HCT116 (cell line): ENCODE results near the gene LRP1B. TPM values are rescaled to one million over a fixed set of nuclear protein-coding genes. Genes with fewer than 3 reads are reported as not detected.
A peak's percentile ranks its signal among the peaks of the same experiment; 100 is the strongest.

Experiments used
- ATAC-seq: fragments of 200-7000 bp; cut with Tn5 transposase; 2 replicates; pipeline ENCODE4 v1.9.1; 2020; ENCODE audit warnings: mild to moderate bottlenecking, moderate library complexity
- BruUV-seq: library from RNA; stranded (reverse); fragments of 400-500 nt; replicated peaks from 2 replicates; lab custom pipeline; 2021; lab: Mats Ljungman, UMichigan
- CTCF ChIA-PET: fragments of 300-600 bp; sonication (Branson Sonifier 250); formaldehyde crosslinking; loops from one replicate; lab custom pipeline; 2021; ENCODE audit warnings: antibody characterized with exemption; lab: Charles Lee
- POLR2A ChIA-PET: fragments of 300-600, 350-600 bp; sonication (Branson Sonifier 250); formaldehyde crosslinking; loops from one replicate; lab custom pipeline; 2021; ENCODE audit warnings: antibody characterized with exemption; lab: Charles Lee
- RAD21 ChIA-PET, 2 experiments: fragments of 300-600 bp; sonication (Branson Sonifier 250); formaldehyde crosslinking; loops; one replicate each; lab custom pipeline; 2023; ENCODE audit warnings: low total read pairs in 2 of 2; ENCODE audit not compliant: uncharacterized antibody in 2 of 2, unreplicated experiment in 2 of 2, low non-redundant PET in 1 of 2; lab: Charles Lee
- DNase-seq: peaks from one replicate; pipeline ENCODE4 v3.0.0-alpha.2; 2010; ENCODE audit warnings: low read depth, low spot score
- H2AFZ ChIP-seq: fragments of 200-600 bp; shearing (Covaris generic), sonication (generic); 2 replicates; pipeline ENCODE4 v1.6.1; 2017; ENCODE audit warnings: low read depth, mixed run types, mixed read lengths, antibody characterized with exemption, low read length; ENCODE audit not compliant: poor library complexity, severe bottlenecking
- H3K27ac ChIP-seq: 2 replicates; pipeline ENCODE4 v1.5.1; 2012; ENCODE audit warnings: low read depth, low read length
- H3K27me3 ChIP-seq: fragments of 200-600 bp; sonication (generic); 2 replicates; pipeline ENCODE4 v1.6.1; 2016; ENCODE audit warnings: mixed run types, low read length, mixed read lengths; ENCODE audit not compliant: insufficient read depth
- H3K36me3 ChIP-seq, 2 experiments: fragments of 200-500 bp in 1 of 2; fragments of 200-600 bp in 1 of 2; sonication (Bioruptor generic) in 1 of 2; sonication (generic) in 1 of 2; 2 replicates each; pipeline versions ENCODE4 v1.5.1 to v1.6.1; 2014 to 2016; ENCODE audit warnings: low read length in 2 of 2, inconsistent platforms in 1 of 2, mixed read lengths in 1 of 2, mixed run types in 1 of 2; ENCODE audit not compliant: insufficient read depth in 2 of 2, control insufficient read depth in 1 of 2
- H3K4me1 ChIP-seq, 2 experiments: fragments of 200-600 bp in 1 of 2; sonication (generic) in 1 of 2; 2 replicates each; pipeline versions ENCODE4 v1.5.1 to v1.6.1; 2012 to 2017; ENCODE audit warnings: low read length in 2 of 2, inconsistent platforms in 1 of 2, mild to moderate bottlenecking in 1 of 2, mixed read lengths in 1 of 2, mixed run types in 1 of 2, moderate library complexity in 1 of 2; ENCODE audit not compliant: insufficient read depth in 2 of 2, control insufficient read depth in 1 of 2
- H3K4me2 ChIP-seq: fragments of 200-600 bp; sonication (generic); 2 replicates; pipeline ENCODE4 v1.6.1; 2017; ENCODE audit warnings: mixed run types, low read length, mixed read lengths
- H3K4me3 ChIP-seq, 2 experiments: fragments of 200-600 bp in 1 of 2; sonication (generic) in 1 of 2; replicated peaks in 1 of 2; 2 replicates each; pipeline ENCODE4 v1.5.1; 2011 to 2016; ENCODE audit warnings: low read length in 2 of 2, control low read depth in 1 of 2, low read depth in 1 of 2, mild to moderate bottlenecking in 1 of 2, mixed read lengths in 1 of 2, mixed run types in 1 of 2
- H3K79me2 ChIP-seq: fragments of 200-600 bp; sonication (generic); 2 replicates; pipeline ENCODE4 v1.6.1; 2017; ENCODE audit warnings: mild to moderate bottlenecking, mixed run types, low read length, moderate library complexity, mixed read lengths; ENCODE audit not compliant: insufficient read depth
- H3K9ac ChIP-seq: fragments of 200-600 bp; sonication (generic); 2 replicates; pipeline ENCODE4 v1.6.1; 2016; ENCODE audit warnings: low read length, mixed read lengths
- H3K9me2 ChIP-seq: fragments of 200-600 bp; sonication (generic), shearing (Covaris generic); 2 replicates; pipeline ENCODE4 v1.6.1; 2017; ENCODE audit warnings: mixed run types, mild to moderate bottlenecking, moderate library complexity; ENCODE audit not compliant: insufficient read depth
- H3K9me3 ChIP-seq, 2 experiments: fragments of 200-500 bp in 1 of 2; fragments of 200-600 bp in 1 of 2; sonication (Bioruptor generic) in 1 of 2; sonication (generic) in 1 of 2; 2 replicates each; pipeline ENCODE4 v1.6.1; 2014 to 2017; ENCODE audit warnings: low read length in 2 of 2, mixed read lengths in 2 of 2, inconsistent platforms in 1 of 2, low read depth in 1 of 2, mild to moderate bottlenecking in 1 of 2, mixed run types in 1 of 2, moderate library complexity in 1 of 2; ENCODE audit not compliant: control insufficient read depth in 1 of 2, insufficient read depth in 1 of 2
- H4K20me1 ChIP-seq: fragments of 200-600 bp; sonication (generic), shearing (Covaris generic); 2 replicates; pipeline ENCODE4 v1.6.1; 2017; ENCODE audit warnings: mixed run types, mild to moderate bottlenecking, moderate library complexity; ENCODE audit not compliant: insufficient read depth
- CTCF ChIP-seq, 3 experiments: fragments of 200-600 bp in 1 of 3; sonication (generic) in 1 of 3; IDR thresholded peaks in 2 of 3; conservative IDR thresholded peaks in 1 of 3; 2 replicates each; pipeline ENCODE4 v1.5.1; 2012 to 2017; ENCODE audit warnings: low read depth in 2 of 3, low read length in 2 of 3, antibody characterized with exemption in 1 of 3, borderline replicate concordance in 1 of 3, control low read depth in 1 of 3, mild to moderate bottlenecking in 1 of 3, mixed read lengths in 1 of 3, mixed run types in 1 of 3, moderate library complexity in 1 of 3; ENCODE audit not compliant: insufficient read depth in 1 of 3
- ELF1 ChIP-seq: IDR thresholded peaks from 2 replicates; pipeline ENCODE4 v1.6.1; 2012; ENCODE audit warnings: low read depth, borderline replicate concordance
- EZH2phosphoT487 ChIP-seq: fragments of 200-600 bp; IDR thresholded peaks from 2 replicates; pipeline ENCODE4 v1.6.1; 2018; ENCODE audit warnings: antibody characterized with exemption, borderline replicate concordance
- FOSL1 ChIP-seq: IDR thresholded peaks from 2 replicates; pipeline ENCODE4 v1.6.1; 2012; ENCODE audit warnings: low read depth
- JUND ChIP-seq: IDR thresholded peaks from 2 replicates; pipeline ENCODE4 v1.6.1; 2012
- POLR2A ChIP-seq: IDR thresholded peaks from 2 replicates; pipeline ENCODE4 v1.7.0; 2011; ENCODE audit warnings: borderline replicate concordance; ENCODE audit not compliant: insufficient read depth, insufficient read length; ENCODE audit errors: extremely low read depth
- RAD21 ChIP-seq: IDR thresholded peaks from 2 replicates; pipeline ENCODE4 v1.6.1; 2012; ENCODE audit warnings: low read depth, mild to moderate bottlenecking
- SP1 ChIP-seq: IDR thresholded peaks from 2 replicates; pipeline ENCODE4 v1.6.1; 2012; ENCODE audit warnings: low read depth
- SRF ChIP-seq: IDR thresholded peaks from 2 replicates; pipeline ENCODE4 v1.6.1; 2012; ENCODE audit warnings: low read depth
- YY1 ChIP-seq: IDR thresholded peaks from 2 replicates; pipeline ENCODE4 v1.6.1; 2011; ENCODE audit warnings: low read length, low read depth, moderate library complexity, mild to moderate bottlenecking; ENCODE audit not compliant: insufficient replicate concordance; ENCODE audit errors: extremely low read depth
- ZNF274 ChIP-seq: fragments of 200-500 bp; sonication (Bioruptor generic); IDR thresholded peaks from 2 replicates; pipeline ENCODE4 v1.6.1; 2014; ENCODE audit warnings: mild to moderate bottlenecking, low read depth, low read length, inconsistent platforms
- intact Hi-C: fragments of 100-400 bp; cut with micrococcal nuclease; formaldehyde crosslinking; loops from 2 replicates; pipeline ENCODE4 v1.10.0; 2022
- total RNA-seq: library from RNA; stranded (reverse); gene quantifications from one replicate; pipeline ENCODE4 v1.2.1, GENCODE V29; 2021; ENCODE audit not compliant: unreplicated experiment
- TF ChIP-seq, protein P1 (sequence below): IDR thresholded peaks from 2 replicates; pipeline ENCODE4 v1.6.1; 2012

The LRP1B gene
- total RNA-seq, 1 experiment from 2014 or later, result 0.34 TPM

GRCh38 chr2:141942006-141942789, 188.6 kb downstream of the LRP1B start:
- Histone ChIP-seq H3K9me2 (no peaks in the 10 kb centered on the region), H3K9me3 (peaks cover 0 to 3% of the 10 kb centered on the region in 2 experiments; a peak in 1 of 4 replicates), H2AFZ (no peak overlapping the region), H3K4me2 (no peak overlapping the region), H3K27me3 (no peaks in the 10 kb centered on the region), H3K27ac (no peak overlapping the region), H3K4me3 (no peak overlapping the region), H3K36me3 (no peaks in the 10 kb centered on the region), H3K4me1 (no peaks in the 10 kb centered on the region), H3K9ac (no peak overlapping the region), H3K79me2 (no peaks in the 10 kb centered on the region), H4K20me1 (no peaks in the 10 kb centered on the region)
- ChIA-PET CTCF (no interaction called here), RAD21 (no interaction called here), POLR2A (no interaction called here)
- ATAC-seq (no peak), DNase-seq (peak; percentile 2)
- no TSS peak for BruUV-seq
- intact Hi-C loops, result no loop called here
- no peak for TF ChIP-seq ELF1
- no peak for TF ChIP-seq ZNF274
- TF ChIP-seq, protein P1, sequence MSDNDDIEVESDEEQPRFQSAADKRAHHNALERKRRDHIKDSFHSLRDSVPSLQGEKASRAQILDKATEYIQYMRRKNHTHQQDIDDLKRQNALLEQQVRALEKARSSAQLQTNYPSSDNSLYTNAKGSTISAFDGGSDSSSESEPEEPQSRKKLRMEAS, result no peak
- no peak for TF ChIP-seq EZH2phosphoT487
- TF ChIP-seq YY1, result no peak
- peak in 2 of 3 experiments; percentile 41 to 59; a peak in 4 of 6 replicates for TF ChIP-seq CTCF (IDR thresholded peaks at IDR 0.05 in 2 of 3, conservative IDR thresholded peaks at IDR 0.05 in 1 of 3; ENCODE audit: borderline replicate concordance in 1 of 3, insufficient read depth in 1 of 3, low read depth in 2 of 3, low read length in 2 of 3)
- TF ChIP-seq POLR2A, result no peak
- TF ChIP-seq SP1, result no peak
- no peak for TF ChIP-seq FOSL1
- TF ChIP-seq RAD21, result peak; percentile 17; the same call in 1 of the 2 replicates
- TF ChIP-seq SRF, result no peak
- no peak for TF ChIP-seq JUND
